HepG2 (cell line): Measurements from ENCODE around the gene ABCA13. TPM values are rescaled to one million over a fixed set of nuclear protein-coding genes. Genes with fewer than 3 reads are reported as not detected.

Experiments
- ATAD3A ChIP-seq: sonication (generic); formaldehyde crosslinking; IDR thresholded peaks from 2 replicates; pipeline ENCODE4 v1.4.0; 2020; ENCODE audit warnings: missing genetic modification reagents
- EHMT2 ChIP-seq: fragments of 200-600 bp; sonication (generic); IDR thresholded peaks from 2 replicates; pipeline ENCODE4 v1.7.0; 2017; ENCODE audit warnings: antibody characterized with exemption, low read depth, low read length, borderline replicate concordance
- ETV6 ChIP-seq: sonication (generic); formaldehyde crosslinking; conservative IDR thresholded peaks from 2 replicates; pipeline ENCODE4 v1.4.0; 2020; ENCODE audit warnings: missing genetic modification reagents
- FOXK2 ChIP-seq: fragments of 450-650 bp; IDR thresholded peaks from 2 replicates; pipeline ENCODE4 v1.6.1; 2016
- LBX2 ChIP-seq: sonication (generic); formaldehyde crosslinking; IDR thresholded peaks from 2 replicates; pipeline ENCODE4 v1.5.0; 2020; ENCODE audit warnings: missing genetic modification reagents, mild to moderate bottlenecking, borderline replicate concordance
- MTA3 ChIP-seq: sonication (generic); formaldehyde crosslinking; IDR thresholded peaks from 2 replicates; pipeline ENCODE4 v1.4.0; 2020; ENCODE audit warnings: missing genetic modification reagents
- SCMH1 ChIP-seq: sonication (generic); formaldehyde crosslinking; IDR thresholded peaks from 2 replicates; pipeline ENCODE4 v1.9.0; 2021; ENCODE audit warnings: missing genetic modification reagents, mild to moderate bottlenecking, borderline replicate concordance
- TAF1 ChIP-seq: sonication (generic); formaldehyde crosslinking; IDR thresholded peaks from 2 replicates; pipeline ENCODE4 v1.4.0; 2020; ENCODE audit warnings: missing genetic modification reagents
- TARDBP ChIP-seq: sonication (generic); formaldehyde crosslinking; IDR thresholded peaks from 2 replicates; pipeline ENCODE4 v1.8.0; 2022; ENCODE audit warnings: mild to moderate bottlenecking, missing genetic modification reagents
- ZBTB37 ChIP-seq: sonication (generic); formaldehyde crosslinking; IDR thresholded peaks from 2 replicates; pipeline ENCODE4 v1.4.0; 2020; ENCODE audit warnings: mild to moderate bottlenecking, missing genetic modification reagents
- ZBTB7A ChIP-seq: sonication (generic); formaldehyde crosslinking; IDR thresholded peaks from 2 replicates; pipeline ENCODE4 v1.8.0; 2022; ENCODE audit warnings: mild to moderate bottlenecking, missing genetic modification reagents
- ZEB1 ChIP-seq: IDR thresholded peaks from 2 replicates; pipeline ENCODE4 v1.6.1; 2012; ENCODE audit warnings: mild to moderate bottlenecking, low read depth, inconsistent platforms; ENCODE audit not compliant: insufficient replicate concordance
- ZFP41 ChIP-seq: sonication (generic); formaldehyde crosslinking; IDR thresholded peaks from 2 replicates; pipeline ENCODE4 v1.4.0; 2020; ENCODE audit warnings: mild to moderate bottlenecking, missing genetic modification reagents, borderline replicate concordance
- ZNF260 ChIP-seq: sonication (generic); formaldehyde crosslinking; IDR thresholded peaks from 2 replicates; pipeline ENCODE4 v1.4.0; 2020; ENCODE audit warnings: missing genetic modification reagents, low read depth, mild to moderate bottlenecking, borderline replicate concordance
- polyA plus RNA-seq, 8 experiments: library from polyadenylated mRNA; depleted of rRNA in 3 of 8; stranded (reverse) in 7 of 8; unstranded in 1 of 8; fragments of >200 nt; fragmentation: Illumina TruSeq in 4 of 8; extraction: Trizol in 4 of 8; gene quantifications; 2 replicates each; pipeline versions ENCODE4 v1.2.1 to v1.2.3, GENCODE V29; 2011 to 2016; ENCODE audit warnings: low read depth in 4 of 8, missing spikeins in 1 of 8, mixed read lengths in 1 of 8; ENCODE audit not compliant: insufficient read depth in 1 of 8
- total RNA-seq, 5 experiments: library from RNA; depleted of rRNA; stranded (reverse); fragments of >200 nt; fragmentation: Illumina TruSeq; extraction: Trizol; gene quantifications; 2 replicates each; pipeline ENCODE4 v1.2.3, GENCODE V29; 2016; ENCODE audit warnings: low read depth in 1 of 5
- TF ChIP-seq, protein P1 (sequence below): IDR thresholded peaks from 2 replicates; pipeline ENCODE4 v1.6.1; 2016
- TF ChIP-seq, protein P2 (sequence below): sonication (generic); formaldehyde crosslinking; IDR thresholded peaks from 2 replicates; pipeline ENCODE4 v1.8.0; 2022; ENCODE audit warnings: mild to moderate bottlenecking, missing genetic modification reagents, moderate library complexity

Gene ABCA13
- total and polyA plus RNA-seq, 2 of the 13 experiments (the other 11 are each of a cell fraction or from before 2014, with no cell fraction given), result 0.03 TPM; not detected in 1

DNA sequence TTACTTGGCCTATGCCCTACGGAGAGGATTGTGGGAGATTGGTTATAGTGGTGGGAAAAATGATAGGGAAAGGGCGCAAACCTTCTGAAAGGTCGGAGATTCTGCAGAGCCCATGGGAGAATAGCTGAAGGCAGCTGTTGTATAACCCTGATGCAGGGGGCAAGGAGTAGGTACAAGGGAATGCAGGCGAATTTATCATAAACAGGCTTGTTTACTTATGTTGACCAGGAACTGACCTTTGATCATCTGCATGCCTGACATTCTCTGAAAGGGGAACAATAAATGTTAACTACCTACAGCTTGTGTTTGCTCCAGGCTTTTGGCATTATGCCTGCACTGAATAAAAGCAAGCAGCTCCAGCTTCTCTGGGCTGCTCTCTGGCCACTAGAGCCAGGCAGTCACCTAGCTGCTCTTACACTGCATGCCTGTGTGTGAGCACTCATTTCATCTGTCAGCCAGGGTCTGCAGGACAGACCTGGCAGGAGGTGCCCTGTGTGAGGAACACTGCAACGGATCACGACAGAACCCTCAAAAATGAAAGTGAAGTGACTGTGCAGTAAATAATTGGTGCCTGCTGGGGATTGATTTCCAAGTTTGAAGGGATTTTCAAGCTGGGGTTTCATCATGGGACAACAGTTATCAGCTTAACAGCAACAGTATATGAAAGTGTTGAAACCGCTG, 31.1 kb upstream of the ABCA13 start (continued):
- TF ChIP-seq LBX2 (CRISPR knock-in tag) (no peak), ZNF260 (no peak), ZBTB7A (CRISPR knock-in tag) (no peak), SCMH1 (CRISPR knock-in tag) (no peak), ATAD3A (CRISPR knock-in tag) (no peak), FOXK2 (peak; percentile 96), MTA3 (CRISPR knock-in tag) (no peak), ZEB1 (no peak), EHMT2 (peak; percentile 47; the same call in 1 of the 2 replicates), ZFP41 (CRISPR knock-in tag) (no peak), TARDBP (CRISPR knock-in tag) (peak; percentile 87), TAF1 (peak; percentile 48), ZBTB37 (CRISPR knock-in tag) (no peak), ETV6 (CRISPR knock-in tag) (no peak)
- TF ChIP-seq, protein P1, sequence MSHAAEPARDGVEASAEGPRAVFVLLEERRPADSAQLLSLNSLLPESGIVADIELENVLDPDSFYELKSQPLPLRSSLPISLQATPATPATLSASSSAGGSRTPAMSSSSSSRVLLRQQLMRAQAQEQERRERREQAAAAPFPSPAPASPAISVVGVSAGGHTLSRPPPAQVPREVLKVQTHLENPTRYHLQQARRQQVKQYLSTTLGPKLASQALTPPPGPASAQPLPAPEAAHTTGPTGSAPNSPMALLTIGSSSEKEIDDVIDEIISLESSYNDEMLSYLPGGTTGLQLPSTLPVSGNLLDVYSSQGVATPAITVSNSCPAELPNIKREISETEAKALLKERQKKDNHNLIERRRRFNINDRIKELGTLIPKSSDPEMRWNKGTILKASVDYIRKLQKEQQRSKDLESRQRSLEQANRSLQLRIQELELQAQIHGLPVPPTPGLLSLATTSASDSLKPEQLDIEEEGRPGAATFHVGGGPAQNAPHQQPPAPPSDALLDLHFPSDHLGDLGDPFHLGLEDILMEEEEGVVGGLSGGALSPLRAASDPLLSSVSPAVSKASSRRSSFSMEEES (CRISPR knock-in tag), result peak; percentile 81
- TF ChIP-seq, protein P2, sequence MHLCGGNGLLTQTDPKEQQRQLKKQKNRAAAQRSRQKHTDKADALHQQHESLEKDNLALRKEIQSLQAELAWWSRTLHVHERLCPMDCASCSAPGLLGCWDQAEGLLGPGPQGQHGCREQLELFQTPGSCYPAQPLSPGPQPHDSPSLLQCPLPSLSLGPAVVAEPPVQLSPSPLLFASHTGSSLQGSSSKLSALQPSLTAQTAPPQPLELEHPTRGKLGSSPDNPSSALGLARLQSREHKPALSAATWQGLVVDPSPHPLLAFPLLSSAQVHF (CRISPR knock-in tag), result 0 out of 2 replicates have a peak, but pooled peaks have one; percentile 25
- TF ChIP-seq, all 625 proteins: peak for 245
